ENCODE results near the gene KCP.
A peak's percentile ranks its signal among the peaks of the same experiment; 100 is the strongest.

KCP gene

DNA sequence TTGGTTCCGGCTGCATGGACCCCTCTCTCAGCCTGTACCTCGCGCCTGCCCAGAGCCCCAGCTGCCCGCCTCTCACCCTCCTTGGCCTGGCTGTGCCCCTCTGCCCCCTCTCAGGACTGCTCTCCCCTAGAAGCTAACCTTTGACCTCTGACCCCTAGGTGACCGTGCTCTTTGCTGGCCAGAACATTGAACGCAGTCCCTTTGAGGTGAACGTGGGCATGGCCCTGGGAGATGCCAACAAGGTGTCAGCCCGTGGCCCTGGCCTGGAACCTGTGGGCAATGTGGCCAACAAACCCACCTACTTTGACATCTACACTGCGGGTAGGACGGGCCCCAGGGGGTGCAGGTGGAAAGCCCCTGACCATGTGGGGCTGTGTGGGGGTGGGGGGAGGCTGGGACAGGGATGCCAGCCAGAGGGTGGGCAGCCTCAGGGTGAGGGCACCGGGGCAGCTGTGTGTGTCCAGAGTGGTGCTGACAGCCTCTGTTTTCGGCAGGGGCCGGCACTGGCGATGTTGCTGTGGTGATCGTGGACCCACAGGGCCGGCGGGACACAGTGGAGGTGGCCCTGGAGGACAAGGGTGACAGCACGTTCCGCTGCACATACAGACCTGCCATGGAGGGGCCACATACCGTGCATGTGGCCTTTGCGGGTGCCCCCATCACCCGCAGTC is 72.3 kb downstream of the KCP start:
- Histone ChIP-seq H3K4me1 (ENCODE audit: control insufficient read depth in 1 of 2, insufficient read depth in 2 of 2, low read length in 2 of 2) (no peaks in the 10 kb centered on the region), H3K36me3 (ENCODE audit: control insufficient read depth in 1 of 2, insufficient read depth in 2 of 2, low read length in 2 of 2) (no peaks in the 10 kb centered on the region), H3K9ac (ENCODE audit: low read depth in 1 of 2, low read length in 2 of 2) (no peak overlapping the region), H3K27ac (ENCODE audit: low read depth, low read length) (no peak overlapping the region), H3K9me3 (ENCODE audit: control insufficient read depth in 1 of 2, low read length in 2 of 2) (no peaks in the 10 kb centered on the region), H3K27me3 (ENCODE audit: control insufficient read depth in 1 of 2, insufficient read depth in 2 of 2, low read length in 2 of 2) (no peaks in the 10 kb centered on the region), H3K4me3 (ENCODE audit: low read depth in 1 of 2, low read length in 2 of 2) (no peak overlapping the region)

DNA sequence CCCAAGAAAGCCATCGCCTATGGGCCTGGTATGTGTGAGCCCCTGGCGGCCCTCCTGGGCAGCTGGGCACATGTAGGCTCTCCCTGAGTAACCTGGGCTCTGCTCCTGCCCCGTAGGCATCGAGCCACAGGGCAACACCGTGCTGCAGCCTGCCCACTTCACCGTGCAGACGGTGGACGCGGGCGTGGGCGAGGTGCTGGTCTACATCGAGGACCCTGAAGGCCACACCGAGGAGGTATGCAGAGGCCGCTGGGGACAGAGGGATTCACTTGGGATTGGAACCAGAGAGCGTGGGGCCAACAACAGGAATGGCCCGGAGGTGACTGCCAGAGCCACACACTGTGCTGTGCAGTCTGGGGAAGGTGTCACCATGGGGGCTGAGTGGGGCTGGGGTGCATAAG is 73.0 kb downstream of the KCP start:
- peaks cover 4 to 7% of the 10 kb centered on the region in 2 donors for H3K27me3 ChIP-seq (ENCODE audit: control insufficient read depth in 1 of 2, insufficient read depth in 2 of 2, low read length in 2 of 2)
- H3K9me3 ChIP-seq (ENCODE audit: control insufficient read depth in 1 of 2, low read length in 2 of 2) = no peaks in the 10 kb centered on the region
- no peak overlapping the region for H3K9ac ChIP-seq (ENCODE audit: low read depth in 1 of 2, low read length in 2 of 2)
- H3K4me3 ChIP-seq (ENCODE audit: low read depth in 1 of 2, low read length in 2 of 2) = no peak overlapping the region
- H3K27ac ChIP-seq (ENCODE audit: low read depth, low read length) = no peak overlapping the region
- no peaks in the 10 kb centered on the region for H3K36me3 ChIP-seq (ENCODE audit: control insufficient read depth in 1 of 2, insufficient read depth in 2 of 2, low read length in 2 of 2)
- H3K4me1 ChIP-seq (ENCODE audit: control insufficient read depth in 1 of 2, insufficient read depth in 2 of 2, low read length in 2 of 2) = peaks cover 0 to 4% of the 10 kb centered on the region in 2 donors

DNA sequence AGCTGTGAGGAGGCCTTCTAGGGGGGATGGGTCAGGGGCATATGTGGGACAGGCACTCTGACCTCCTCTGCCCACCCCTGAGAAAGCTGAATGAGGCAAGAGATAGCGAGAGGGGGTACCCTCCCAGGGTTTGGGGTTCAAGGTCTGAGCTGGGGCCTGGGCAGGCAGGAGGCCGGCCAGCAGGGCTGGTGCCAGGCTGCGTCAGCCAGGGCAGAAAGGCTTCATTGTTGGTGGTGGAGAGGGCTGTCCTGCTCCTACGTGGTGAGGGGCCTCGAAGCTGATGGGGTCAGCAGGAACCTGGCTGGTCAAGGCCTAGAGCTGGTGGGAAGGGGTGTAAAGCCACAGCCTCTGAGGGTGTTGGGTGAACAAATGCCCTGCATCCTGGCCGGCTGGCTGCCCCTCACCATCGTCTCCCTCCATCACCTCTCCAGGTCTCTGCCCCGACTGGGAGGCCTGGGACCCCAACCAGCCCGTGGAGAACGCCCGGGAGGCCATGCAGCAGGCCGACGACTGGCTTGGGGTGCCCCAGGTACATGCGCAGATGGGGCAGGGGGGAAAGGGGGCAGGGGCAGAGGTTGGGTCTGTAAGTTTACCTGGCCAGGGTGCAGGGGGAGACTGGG is 73.7 kb downstream of the KCP start:
- Histone ChIP-seq H3K9ac (ENCODE audit: low read depth in 1 of 2, low read length in 2 of 2) (no peak overlapping the region), H3K27ac (ENCODE audit: low read depth, low read length) (no peak overlapping the region), H3K36me3 (ENCODE audit: control insufficient read depth in 1 of 2, insufficient read depth in 2 of 2, low read length in 2 of 2) (no peaks in the 10 kb centered on the region), H3K4me3 (ENCODE audit: low read depth in 1 of 2, low read length in 2 of 2) (no peak overlapping the region), H3K9me3 (ENCODE audit: control insufficient read depth in 1 of 2, low read length in 2 of 2) (no peaks in the 10 kb centered on the region), H3K4me1 (ENCODE audit: control insufficient read depth in 1 of 2, insufficient read depth in 2 of 2, low read length in 2 of 2) (peaks cover 0 to 6% of the 10 kb centered on the region in 2 donors), H3K27me3 (ENCODE audit: control insufficient read depth in 1 of 2, insufficient read depth in 2 of 2, low read length in 2 of 2) (peaks cover 6 to 10% of the 10 kb centered on the region in 2 donors)

DNA sequence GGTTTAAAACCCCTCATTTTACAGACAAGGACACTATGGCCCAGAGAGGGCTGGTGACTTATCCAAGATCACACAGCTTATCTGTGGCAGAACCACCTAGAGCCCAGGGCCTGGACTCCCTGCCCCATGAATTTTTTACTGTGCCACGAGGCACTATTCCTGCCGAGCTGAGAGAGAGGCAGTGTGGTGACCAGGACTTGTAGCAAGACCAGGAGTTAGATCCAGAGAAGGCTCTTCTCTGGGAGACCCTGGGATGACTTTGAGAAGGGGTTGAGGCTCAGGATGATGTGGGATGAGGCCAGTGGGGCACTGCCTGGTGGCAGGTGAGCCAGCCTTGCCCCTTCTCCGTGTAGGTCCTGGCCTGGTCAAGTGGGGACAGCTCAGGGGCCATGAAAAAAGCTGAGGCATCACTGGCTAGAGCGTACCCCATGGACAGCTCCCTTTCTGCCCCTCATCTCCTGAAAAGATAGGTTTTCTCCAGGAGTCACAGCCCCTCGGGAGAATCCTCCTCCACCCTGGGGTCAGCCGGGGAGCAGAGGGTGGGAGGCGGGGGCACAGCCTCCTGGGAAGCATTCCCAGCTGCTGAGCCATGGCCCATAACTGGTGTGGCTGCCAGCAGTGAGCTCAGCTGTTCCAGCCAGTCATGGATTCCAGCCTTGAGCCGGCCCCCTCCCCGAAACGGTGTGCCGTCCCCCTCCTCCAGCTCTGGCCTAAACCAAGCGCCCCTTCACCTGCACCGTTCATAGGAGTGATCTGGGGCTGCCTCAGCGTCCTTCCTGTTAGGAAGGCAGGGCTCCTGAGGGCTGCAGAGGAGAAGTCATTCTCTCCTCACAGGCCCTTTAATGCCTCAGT is 74.5 kb downstream of the KCP start:
- Histone ChIP-seq H3K4me1 (ENCODE audit: control insufficient read depth in 1 of 2, insufficient read depth in 2 of 2, low read length in 2 of 2) (peaks cover 0 to 6% of the 10 kb centered on the region in 2 donors), H3K27me3 (ENCODE audit: control insufficient read depth in 1 of 2, insufficient read depth in 2 of 2, low read length in 2 of 2) (peaks cover 13 to 19% of the 10 kb centered on the region in 2 donors), H3K9me3 (ENCODE audit: control insufficient read depth in 1 of 2, low read length in 2 of 2) (no peaks in the 10 kb centered on the region), H3K9ac (ENCODE audit: low read depth in 1 of 2, low read length in 2 of 2) (no peak overlapping the region), H3K4me3 (ENCODE audit: low read depth in 1 of 2, low read length in 2 of 2) (no peak overlapping the region), H3K27ac (ENCODE audit: low read depth, low read length) (no peak overlapping the region), H3K36me3 (ENCODE audit: control insufficient read depth in 1 of 2, insufficient read depth in 2 of 2, low read length in 2 of 2) (no peaks in the 10 kb centered on the region)

DNA sequence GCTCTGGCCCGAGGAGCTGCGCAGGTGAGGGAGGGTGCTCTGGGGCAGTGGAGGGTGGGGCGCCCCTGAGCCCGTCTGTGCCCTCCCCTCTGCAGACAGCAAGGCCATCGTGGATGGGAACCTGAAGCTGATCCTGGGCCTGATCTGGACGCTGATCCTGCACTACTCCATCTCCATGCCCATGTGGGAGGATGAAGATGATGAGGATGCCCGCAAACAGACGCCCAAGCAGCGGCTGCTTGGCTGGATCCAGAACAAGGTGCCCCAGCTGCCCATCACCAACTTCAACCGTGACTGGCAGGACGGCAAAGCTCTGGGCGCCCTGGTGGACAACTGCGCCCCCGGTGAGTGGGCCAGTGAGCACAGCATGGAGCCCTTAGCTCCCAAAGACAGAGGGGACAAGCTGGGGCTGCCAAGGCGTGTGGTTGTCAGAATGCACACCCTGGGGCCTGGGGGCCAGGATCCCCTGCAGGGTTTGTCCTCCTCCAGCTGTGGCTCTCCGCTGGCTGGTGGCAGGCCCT is 75.2 kb downstream of the KCP start:
- H3K9me3 ChIP-seq (ENCODE audit: control insufficient read depth in 1 of 2, low read length in 2 of 2) = no peaks in the 10 kb centered on the region
- no peak overlapping the region for H3K4me3 ChIP-seq (ENCODE audit: low read depth in 1 of 2, low read length in 2 of 2)
- H3K4me1 ChIP-seq (ENCODE audit: control insufficient read depth in 1 of 2, insufficient read depth in 2 of 2, low read length in 2 of 2) = peaks cover 0 to 11% of the 10 kb centered on the region in 2 donors
- H3K36me3 ChIP-seq (ENCODE audit: control insufficient read depth in 1 of 2, insufficient read depth in 2 of 2, low read length in 2 of 2) = no peaks in the 10 kb centered on the region
- H3K27ac ChIP-seq (ENCODE audit: low read depth, low read length) = no peak overlapping the region
- H3K27me3 ChIP-seq (ENCODE audit: control insufficient read depth in 1 of 2, insufficient read depth in 2 of 2, low read length in 2 of 2) = peaks cover 18 to 24% of the 10 kb centered on the region in 2 donors
- H3K9ac ChIP-seq (ENCODE audit: low read depth in 1 of 2, low read length in 2 of 2) = no peak overlapping the region

DNA sequence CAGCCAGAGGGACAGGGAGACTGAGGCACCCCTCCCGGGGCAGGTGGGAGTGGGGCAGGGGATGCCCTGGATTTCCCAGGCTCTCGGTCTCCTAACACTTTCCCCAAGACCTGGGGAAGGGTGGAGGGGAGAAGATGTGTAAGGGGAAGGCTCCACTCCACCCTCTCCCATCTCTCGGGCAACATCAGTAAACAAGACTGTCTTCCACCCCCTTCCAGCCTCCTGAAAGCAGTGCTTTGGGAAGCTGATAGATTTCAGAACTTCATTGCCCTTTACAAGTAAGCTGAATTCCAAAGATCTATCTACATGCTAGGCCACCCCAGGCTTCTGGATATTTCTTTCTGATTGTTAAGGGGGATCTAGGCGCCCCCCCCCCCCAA is 76.6 kb downstream of the KCP start:
- Histone ChIP-seq H3K27me3 (ENCODE audit: control insufficient read depth in 1 of 2, insufficient read depth in 2 of 2, low read length in 2 of 2) (peaks cover 24 to 32% of the 10 kb centered on the region in 2 donors), H3K4me1 (ENCODE audit: control insufficient read depth in 1 of 2, insufficient read depth in 2 of 2, low read length in 2 of 2) (peaks cover 0 to 16% of the 10 kb centered on the region in 2 donors), H3K9ac (ENCODE audit: low read depth in 1 of 2, low read length in 2 of 2) (no peak overlapping the region), H3K36me3 (ENCODE audit: control insufficient read depth in 1 of 2, insufficient read depth in 2 of 2, low read length in 2 of 2) (no peaks in the 10 kb centered on the region), H3K9me3 (ENCODE audit: control insufficient read depth in 1 of 2, low read length in 2 of 2) (no peaks in the 10 kb centered on the region), H3K4me3 (ENCODE audit: low read depth in 1 of 2, low read length in 2 of 2) (no peak overlapping the region), H3K27ac (ENCODE audit: low read depth, low read length) (no peak overlapping the region)

DNA sequence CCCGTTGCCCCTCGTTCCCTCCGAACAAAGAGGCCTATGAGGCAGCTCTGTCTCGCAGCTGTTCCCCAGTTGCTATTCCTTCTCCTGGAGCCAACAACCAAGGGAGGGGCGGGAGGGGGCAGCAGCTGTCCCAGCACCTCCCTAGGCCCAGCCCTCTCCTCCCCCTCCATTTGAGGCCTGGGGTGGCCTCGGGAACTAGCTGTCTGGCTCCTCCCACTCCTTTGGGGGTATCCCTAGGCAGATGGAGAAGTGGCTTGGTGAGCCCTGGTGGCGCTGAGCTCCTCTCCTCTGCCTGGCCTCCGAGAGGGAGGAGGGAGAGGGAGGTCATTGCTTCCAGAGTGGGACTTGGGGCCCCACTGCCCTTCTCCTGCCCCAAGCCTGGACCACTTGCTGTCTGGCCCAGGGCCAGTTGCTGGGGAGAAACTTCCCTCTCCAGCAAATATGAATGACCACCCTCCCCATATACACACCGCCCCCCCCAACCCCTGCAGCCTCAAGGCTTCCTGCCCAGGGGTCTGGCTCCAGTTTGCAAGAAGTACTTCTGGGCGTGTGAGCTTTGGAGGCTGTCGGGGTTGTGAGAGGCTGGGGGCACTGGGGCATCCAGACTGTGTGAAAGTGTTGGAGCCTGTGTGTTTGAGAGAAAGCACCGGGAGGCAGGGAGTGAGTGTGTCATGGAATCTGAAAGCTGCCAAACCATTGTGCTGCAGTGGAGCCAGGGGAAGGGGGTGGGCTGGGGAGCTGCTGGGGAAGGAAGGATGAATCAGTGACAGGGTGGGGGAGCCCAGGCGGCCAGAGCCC is 77.2 kb downstream of the KCP start:
- H3K4me1 ChIP-seq (ENCODE audit: control insufficient read depth in 1 of 2, insufficient read depth in 2 of 2, low read length in 2 of 2) = peaks cover 0 to 16% of the 10 kb centered on the region in 2 donors
- H3K27ac ChIP-seq (ENCODE audit: low read depth, low read length) = no peak overlapping the region
- H3K4me3 ChIP-seq (ENCODE audit: low read depth in 1 of 2, low read length in 2 of 2) = no peak overlapping the region
- H3K9ac ChIP-seq (ENCODE audit: low read depth in 1 of 2, low read length in 2 of 2) = no peak overlapping the region
- H3K27me3 ChIP-seq (ENCODE audit: control insufficient read depth in 1 of 2, insufficient read depth in 2 of 2, low read length in 2 of 2) = peaks cover 24 to 32% of the 10 kb centered on the region in 2 donors
- no peaks in the 10 kb centered on the region for H3K36me3 ChIP-seq (ENCODE audit: control insufficient read depth in 1 of 2, insufficient read depth in 2 of 2, low read length in 2 of 2)
- no peaks in the 10 kb centered on the region for H3K9me3 ChIP-seq (ENCODE audit: control insufficient read depth in 1 of 2, low read length in 2 of 2)

DNA sequence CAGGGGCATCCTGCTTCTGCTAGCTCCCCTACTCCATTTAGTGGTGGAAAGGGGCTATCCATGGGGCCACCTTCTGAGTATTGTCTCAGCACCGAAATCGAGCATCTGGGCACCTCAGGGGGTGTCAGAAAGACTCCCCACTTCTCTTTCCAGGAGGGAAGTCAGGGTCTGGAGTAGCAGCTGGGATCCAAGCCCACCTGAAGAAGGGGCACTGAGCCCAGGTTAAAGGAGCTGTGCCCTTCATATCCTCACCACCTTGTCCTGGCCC is 77.7 kb downstream of the KCP start:
- peaks cover 0 to 16% of the 10 kb centered on the region in 2 donors for H3K4me1 ChIP-seq (ENCODE audit: control insufficient read depth in 1 of 2, insufficient read depth in 2 of 2, low read length in 2 of 2)
- no peak overlapping the region for H3K9ac ChIP-seq (ENCODE audit: low read depth in 1 of 2, low read length in 2 of 2)
- H3K27me3 ChIP-seq (ENCODE audit: control insufficient read depth in 1 of 2, insufficient read depth in 2 of 2, low read length in 2 of 2) = peaks cover 24 to 32% of the 10 kb centered on the region in 2 donors
- H3K36me3 ChIP-seq (ENCODE audit: control insufficient read depth in 1 of 2, insufficient read depth in 2 of 2, low read length in 2 of 2) = no peaks in the 10 kb centered on the region
- H3K4me3 ChIP-seq (ENCODE audit: low read depth in 1 of 2, low read length in 2 of 2) = peak overlapping the region in 1 of 2 donors; percentile 15
- no peaks in the 10 kb centered on the region for H3K9me3 ChIP-seq (ENCODE audit: control insufficient read depth in 1 of 2, low read length in 2 of 2)
- H3K27ac ChIP-seq (ENCODE audit: low read depth, low read length) = peak overlapping the region; percentile 32

DNA sequence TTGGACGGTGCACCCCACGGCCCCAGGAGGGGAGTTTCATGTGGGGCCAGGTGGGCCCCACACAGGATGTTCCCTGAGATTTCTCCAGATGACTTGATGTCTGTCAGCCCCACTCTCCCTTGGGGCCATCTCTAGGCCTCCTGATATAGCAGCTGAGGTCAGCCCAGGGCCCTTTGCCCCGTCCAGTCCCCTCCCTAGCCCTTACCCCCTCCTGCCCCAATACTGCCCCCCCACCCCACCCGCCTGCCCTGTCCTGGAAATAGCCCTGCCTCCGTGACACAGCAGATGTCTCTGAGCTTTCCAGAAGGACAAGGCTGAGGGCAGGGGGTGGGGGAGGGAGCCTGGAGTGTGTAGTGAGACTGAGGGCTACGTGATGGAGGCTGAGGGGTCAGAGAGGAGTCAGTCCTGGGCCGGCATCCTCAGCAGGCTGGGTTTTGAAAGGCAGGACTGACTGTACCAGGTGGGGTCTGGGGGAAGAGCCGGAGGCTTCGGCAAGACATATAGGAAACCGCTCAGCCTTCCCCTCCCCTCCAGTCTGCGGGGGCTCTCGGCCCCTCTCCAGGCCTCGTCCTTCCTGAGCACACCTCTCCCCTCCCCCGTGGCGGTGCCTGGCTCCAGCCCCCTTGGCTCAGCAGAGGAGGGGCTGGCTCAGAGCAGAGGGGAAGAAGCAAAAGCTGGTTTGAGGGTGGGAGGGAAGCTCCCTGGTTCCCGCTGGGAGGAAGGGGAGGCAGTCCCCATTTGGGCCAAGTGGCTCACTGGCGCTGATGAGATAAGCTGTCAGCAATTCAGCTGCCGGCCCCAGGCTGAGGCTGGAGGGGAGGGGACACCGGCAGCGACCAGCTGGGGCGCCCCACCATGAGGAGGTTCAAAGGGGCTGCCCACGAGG is 78.3 kb downstream of the KCP start:
- H3K4me3 ChIP-seq (ENCODE audit: low read depth in 1 of 2, low read length in 2 of 2) = peak overlapping the region in 1 of 2 donors; percentile 15

More for the DNA sequence above, 78.3 kb downstream of the KCP start:
- peaks cover 0 to 16% of the 10 kb centered on the region in 2 donors for H3K4me1 ChIP-seq (ENCODE audit: control insufficient read depth in 1 of 2, insufficient read depth in 2 of 2, low read length in 2 of 2)
- no peaks in the 10 kb centered on the region for H3K36me3 ChIP-seq (ENCODE audit: control insufficient read depth in 1 of 2, insufficient read depth in 2 of 2, low read length in 2 of 2)
- peak overlapping the region; percentile 41 for H3K27ac ChIP-seq (ENCODE audit: low read depth, low read length)
- H3K27me3 ChIP-seq (ENCODE audit: control insufficient read depth in 1 of 2, insufficient read depth in 2 of 2, low read length in 2 of 2) = peaks cover 24 to 32% of the 10 kb centered on the region in 2 donors
- H3K9ac ChIP-seq (ENCODE audit: low read depth in 1 of 2, low read length in 2 of 2) = no peak overlapping the region
- H3K9me3 ChIP-seq (ENCODE audit: control insufficient read depth in 1 of 2, low read length in 2 of 2) = no peaks in the 10 kb centered on the region

Measured in duodenal mucosa (tissue), 2 donors.